MV-4-11 (cell line): ENCODE measurements around the gene ANO2.
"Not testable (repeated sequence)": the region's sequence is repeated elsewhere in the genome, so short reads cannot be mapped to it uniquely, and the experiment has no call there.

Experiments
- DNase-seq: peaks from one replicate; lab custom pipeline; 2025; lab: John Stamatoyannopoulos, UW

ANO2 gene

GRCh38 chr12:5818877-5819276, 126.2 kb downstream of the ANO2 start:
- DNase-seq = not testable (repeated sequence)

GRCh38 chr12:5817246-5817645, 127.8 kb downstream of the ANO2 start:
- no peak for DNase-seq

- no peak for DNase-seq
Observed at GRCh38 chr12:5809586-5809985, 135.5 kb downstream of the ANO2 start.

- no peak for DNase-seq
Observed at GRCh38 chr12:5808981-5809380, 136.1 kb downstream of the ANO2 start.

GRCh38 chr12:5807514-5808219, 137.4 kb downstream of the ANO2 start:
- no peak for DNase-seq

GRCh38 chr12:5807090-5807414, 138.0 kb downstream of the ANO2 start:
- no peak for DNase-seq

- DNase-seq = no peak
Observed at GRCh38 chr12:5806371-5807089, 138.5 kb downstream of the ANO2 start.

- no peak for DNase-seq
Observed at GRCh38 chr12:5803532-5803931, 141.5 kb downstream of the ANO2 start.

GRCh38 chr12:5798242-5799015, 146.6 kb downstream of the ANO2 start:
- no peak for DNase-seq

- no peak for DNase-seq
Observed at GRCh38 chr12:5797661-5798060, 147.4 kb downstream of the ANO2 start.

GRCh38 chr12:5796959-5797225, 148.2 kb downstream of the ANO2 start:
- DNase-seq = no peak

- DNase-seq = no peak
Observed at GRCh38 chr12:5796171-5796958, 148.7 kb downstream of the ANO2 start.

GRCh38 chr12:5794156-5794555, 150.9 kb downstream of the ANO2 start:
- DNase-seq = no peak

GRCh38 chr12:5792343-5792742, 152.7 kb downstream of the ANO2 start:
- DNase-seq = no peak

GRCh38 chr12:5789469-5789968, 155.5 kb downstream of the ANO2 start:
- DNase-seq = no peak

- DNase-seq = no peak
Observed at GRCh38 chr12:5787828-5788227, 157.2 kb downstream of the ANO2 start.

- no peak for DNase-seq
Observed at GRCh38 chr12:5785601-5786000, 159.5 kb downstream of the ANO2 start.

- no peak for DNase-seq
Observed at GRCh38 chr12:5784462-5785130, 160.5 kb downstream of the ANO2 start.

GRCh38 chr12:5783289-5783920, 161.7 kb downstream of the ANO2 start:
- DNase-seq = no peak

- DNase-seq = no peak
Observed at GRCh38 chr12:5780536-5780935, 164.5 kb downstream of the ANO2 start.

- DNase-seq = no peak
Observed at GRCh38 chr12:5779401-5779800, 165.7 kb downstream of the ANO2 start.
